Stimulated activated CD8-positive, alpha-beta memory T cell treated with anti-CD3 and anti-CD28 coated beads, Interleukin-7, amount 100 ng/mL, for 24 hours (primary cell): ENCODE data around the gene WDR3.

Experiments
- DNase-seq: peaks from one replicate; pipeline ENCODE4 v3.0.0-alpha.2; 2020; ENCODE audit warnings: low read depth

WDR3 gene

DNA sequence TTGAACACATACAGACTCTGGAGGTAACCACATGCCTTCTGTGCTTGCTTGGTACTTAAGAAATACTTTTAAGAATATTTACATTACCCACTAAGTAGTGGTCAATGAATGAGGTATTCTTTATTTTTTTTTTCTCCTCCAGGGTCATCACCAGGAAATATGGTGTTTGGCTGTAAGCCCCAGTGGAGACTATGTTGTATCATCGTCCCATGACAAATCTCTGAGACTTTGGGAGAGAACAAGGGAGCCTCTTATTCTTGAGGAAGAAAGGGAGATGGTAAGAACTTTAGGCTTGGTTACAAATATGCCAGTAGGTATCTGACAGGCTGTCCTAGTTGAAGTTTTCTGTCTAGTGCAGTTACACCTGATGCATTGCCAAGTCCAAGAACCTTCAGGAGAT lies 22.8 kb downstream of the WDR3 start:
- no peak for DNase-seq

DNA sequence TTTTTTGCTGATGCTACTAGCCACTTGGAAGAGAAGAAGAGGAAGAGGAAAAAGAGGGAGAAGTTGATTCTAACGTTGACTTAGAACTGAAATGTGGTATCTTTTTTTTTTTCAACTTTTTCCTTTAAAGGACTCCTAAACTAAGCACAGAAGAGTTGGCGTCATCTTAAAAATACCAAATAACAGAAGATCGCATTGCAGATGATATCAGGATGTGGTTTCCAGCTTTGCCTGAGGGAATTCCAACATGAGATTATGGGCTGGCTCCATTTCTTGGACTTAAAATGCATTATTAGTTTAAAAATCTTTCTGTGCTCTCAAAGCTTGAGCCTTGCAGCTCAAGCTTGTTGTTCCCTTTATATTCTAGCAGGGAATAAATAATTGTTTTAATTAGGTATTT lies 29.8 kb downstream of the WDR3 start:
- DNase-seq = no peak

- no peak for DNase-seq
These were observed 34.9 kb downstream of the WDR3 start for GRCh38 chr1:117964290-117965038.

- no peak for DNase-seq
These were observed 37.9 kb downstream of the WDR3 start for GRCh38 chr1:117967477-117967876.

- DNase-seq = no peak
These were observed 38.3 kb downstream of the WDR3 start for GRCh38 chr1:117967881-117968280.

GRCh38 chr1:117970252-117970651 lies 40.7 kb downstream of the WDR3 start:
- no peak for DNase-seq

- no peak for DNase-seq
These were observed 42.2 kb downstream of the WDR3 start for GRCh38 chr1:117971777-117972176.

DNA sequence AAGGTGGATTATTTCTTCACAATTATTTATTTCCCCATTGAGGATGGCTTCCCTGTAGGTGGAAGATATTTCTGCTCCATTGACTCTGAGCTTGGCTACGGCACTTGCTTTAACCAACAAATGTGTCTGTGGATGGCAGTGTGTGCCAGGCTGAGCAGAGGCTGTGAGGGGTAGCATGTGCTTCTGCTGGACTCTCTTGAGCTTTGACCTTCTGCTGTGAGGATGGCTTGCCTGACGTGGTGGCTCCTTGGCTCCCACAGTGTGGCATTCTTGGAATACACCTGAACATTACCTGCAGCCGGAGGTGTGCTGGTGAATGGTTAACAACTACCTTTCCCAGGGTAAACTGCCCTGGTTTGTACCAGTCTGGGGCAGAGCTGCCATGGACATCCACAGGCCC lies 46.8 kb downstream of the WDR3 start:
- no peak for DNase-seq

GRCh38 chr1:117981455-117982192 lies 52.1 kb downstream of the WDR3 start:
- no peak for DNase-seq

- DNase-seq = no peak
These were observed 55.7 kb downstream of the WDR3 start for GRCh38 chr1:117985239-117985638.

DNA sequence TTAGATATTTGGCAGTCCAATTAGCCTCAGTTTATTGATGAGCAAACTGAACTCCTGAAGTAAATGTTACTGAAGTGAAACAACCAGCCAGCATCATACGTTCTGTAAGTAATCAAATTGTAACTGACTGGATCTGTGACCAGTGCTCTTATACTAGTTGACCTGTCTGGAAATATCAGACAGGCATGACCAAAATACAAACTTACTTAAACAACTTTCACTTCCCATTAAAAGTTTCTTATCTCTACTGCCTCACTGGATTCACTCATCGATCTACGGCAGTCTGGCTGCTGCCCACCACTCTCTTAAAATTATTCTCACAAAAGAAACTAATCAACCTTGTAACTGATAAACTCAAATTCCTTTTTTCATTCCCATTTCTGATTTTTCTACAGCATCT lies 56.4 kb downstream of the WDR3 start:
- DNase-seq = no peak

DNA sequence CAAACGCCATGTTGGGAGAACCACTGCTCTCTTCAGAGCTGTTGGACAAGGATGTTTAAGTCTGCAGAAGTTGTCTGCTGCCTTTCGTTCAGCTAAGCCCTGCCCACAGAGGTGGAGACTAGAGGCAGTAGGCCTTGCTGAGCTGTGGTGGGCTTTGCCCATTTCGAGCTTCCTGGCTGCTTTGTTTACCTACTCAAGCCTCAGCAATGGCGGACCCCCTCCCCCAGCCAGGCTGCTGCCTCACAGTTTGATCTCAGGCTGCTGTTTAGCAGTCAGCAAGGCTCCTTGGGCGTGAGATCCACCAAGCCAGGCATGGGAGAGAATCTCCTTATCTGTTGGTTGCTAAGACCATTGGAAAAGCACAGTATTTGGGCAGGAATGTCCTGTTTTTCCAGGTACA lies 74.8 kb downstream of the WDR3 start:
- no peak for DNase-seq

GRCh38 chr1:118007391-118007790 lies 77.9 kb downstream of the WDR3 start:
- DNase-seq = no peak

- DNase-seq = no peak
These were observed 78.5 kb downstream of the WDR3 start for GRCh38 chr1:118008011-118008410.

DNA sequence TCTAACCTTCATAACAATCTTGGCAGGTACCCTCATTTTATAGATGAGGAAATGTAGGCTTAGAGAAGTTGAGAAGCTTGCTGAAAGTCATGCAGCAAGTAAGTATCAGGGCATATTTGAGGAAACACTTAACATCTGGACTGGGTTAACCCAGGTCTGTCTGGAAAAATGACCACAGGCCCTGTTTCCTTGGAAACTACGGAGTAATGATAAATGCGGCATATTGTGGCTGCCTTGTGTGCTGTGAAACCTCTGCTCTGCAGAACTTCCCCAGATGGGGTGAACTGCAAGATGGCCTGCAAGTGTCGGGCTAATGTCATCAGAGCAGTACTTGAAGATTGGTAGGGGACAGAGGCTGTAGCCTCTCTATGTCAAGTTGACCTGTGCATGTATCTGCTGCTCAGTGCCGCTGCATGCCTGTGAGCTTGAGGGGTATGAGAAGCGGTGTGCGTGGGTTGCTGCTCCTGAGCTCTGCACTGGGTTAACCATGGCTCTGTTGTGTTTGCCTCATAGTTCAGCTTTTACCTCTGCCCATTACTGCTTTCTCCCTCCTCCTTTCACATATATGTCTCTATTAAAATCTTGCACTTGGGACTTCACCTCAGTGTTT lies 83.1 kb downstream of the WDR3 start:
- no peak for DNase-seq

GRCh38 chr1:118013336-118013735 lies 83.8 kb downstream of the WDR3 start:
- DNase-seq = no peak

DNA sequence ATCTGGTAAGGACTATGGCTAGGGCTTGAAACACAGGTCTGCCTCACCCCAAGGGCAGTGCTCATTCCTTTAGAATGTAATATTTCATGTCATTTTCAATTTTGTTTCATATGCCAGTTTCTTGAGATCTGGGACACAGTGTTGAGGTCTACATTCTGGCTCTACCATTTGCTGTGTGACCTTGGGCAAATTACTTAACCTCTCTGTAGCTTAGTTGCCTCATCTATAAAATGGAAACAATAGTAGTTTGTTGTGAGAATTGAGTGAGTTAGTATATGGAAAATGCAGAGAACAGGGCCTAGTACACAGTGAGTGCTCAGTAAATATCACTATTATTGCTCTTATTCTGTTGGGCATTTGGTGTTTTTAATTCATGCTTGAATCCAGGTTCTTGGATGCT lies 84.4 kb downstream of the WDR3 start:
- DNase-seq = no peak
